GM19324 (cell line): ENCODE measurements around the gene KLHL12.

ENCODE experiments used
- ATAC-seq: cut with Tn5 transposase; IDR thresholded peaks from one replicate; pipeline ENCODE4 v1.9.1; 2021; ENCODE audit warnings: mild to moderate bottlenecking, moderate library complexity; ENCODE audit not compliant: unreplicated experiment, low FRiP score

Gene KLHL12

GRCh38 chr1:202926581-202927491, at the start of gene KLHL12:
Gene KLHL12 (minus strand): TSS chr1:202927234. CDS start chr1:202925162, 2,072 bp downstream.
- ATAC-seq: peak; percentile 96

GRCh38 chr1:202976633-202977032, 49.6 kb upstream of the KLHL12 start:
- no peak for ATAC-seq

DNA sequence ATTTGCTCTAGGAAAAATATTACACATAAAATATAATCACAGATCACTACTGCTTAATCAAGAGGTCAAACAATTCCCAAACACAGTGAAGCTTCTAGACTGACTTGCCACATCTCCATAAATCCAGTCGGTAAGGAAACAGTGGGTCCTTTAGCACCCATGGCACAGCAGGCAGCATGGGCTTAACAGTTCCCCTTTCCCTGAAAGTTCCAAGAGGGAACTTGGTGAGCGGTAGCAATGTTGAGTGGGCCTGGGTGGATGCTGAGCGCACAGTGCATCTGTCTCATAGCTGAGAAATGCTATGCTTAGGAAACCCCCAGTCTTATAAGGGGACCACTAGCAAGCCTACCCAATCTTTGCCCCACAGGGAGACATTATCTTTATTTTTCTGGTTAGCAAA, 47.8 kb upstream of the KLHL12 start:
- ATAC-seq: no peak

DNA sequence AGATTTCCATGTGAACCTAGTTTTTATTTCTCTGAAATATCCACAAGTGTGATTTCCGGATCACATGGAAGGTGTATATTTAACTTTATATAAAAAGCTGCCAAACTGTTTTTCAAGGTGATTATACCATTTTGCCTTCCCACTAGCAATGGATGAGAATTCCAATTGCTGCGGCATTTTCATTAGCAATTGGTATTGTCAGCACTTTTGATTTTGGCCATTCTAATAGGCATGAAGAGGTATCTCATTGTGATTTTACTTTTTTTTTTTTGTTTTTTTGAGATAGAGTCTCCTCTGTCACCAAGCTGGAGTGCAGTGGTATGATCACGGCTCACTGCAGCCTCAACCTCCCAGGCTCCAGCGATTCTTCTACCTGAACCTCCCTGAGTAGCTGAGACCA, 45.0 kb upstream of the KLHL12 start:
- ATAC-seq: no peak

GRCh38 chr1:202968895-202969295, 41.9 kb upstream of the KLHL12 start:
- ATAC-seq: no peak

DNA sequence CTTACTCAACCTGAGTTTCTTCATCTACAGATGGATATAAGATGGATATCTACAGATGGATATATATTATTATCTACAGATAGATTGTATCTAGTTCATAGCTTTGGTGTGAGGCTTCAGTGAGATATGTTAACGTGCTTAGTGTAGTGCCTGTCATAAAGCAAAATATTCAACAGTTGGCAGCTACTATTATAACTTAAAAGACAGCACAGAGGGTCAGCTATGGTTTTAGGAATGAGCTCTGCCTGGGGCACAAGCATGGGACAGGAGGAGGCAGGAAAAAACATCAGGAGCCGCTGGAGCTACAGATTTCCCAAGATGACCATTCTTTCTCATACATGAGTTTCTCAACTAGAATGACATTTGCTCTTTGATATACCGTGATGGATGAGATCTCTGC, 41.3 kb upstream of the KLHL12 start:
- no peak for ATAC-seq

DNA sequence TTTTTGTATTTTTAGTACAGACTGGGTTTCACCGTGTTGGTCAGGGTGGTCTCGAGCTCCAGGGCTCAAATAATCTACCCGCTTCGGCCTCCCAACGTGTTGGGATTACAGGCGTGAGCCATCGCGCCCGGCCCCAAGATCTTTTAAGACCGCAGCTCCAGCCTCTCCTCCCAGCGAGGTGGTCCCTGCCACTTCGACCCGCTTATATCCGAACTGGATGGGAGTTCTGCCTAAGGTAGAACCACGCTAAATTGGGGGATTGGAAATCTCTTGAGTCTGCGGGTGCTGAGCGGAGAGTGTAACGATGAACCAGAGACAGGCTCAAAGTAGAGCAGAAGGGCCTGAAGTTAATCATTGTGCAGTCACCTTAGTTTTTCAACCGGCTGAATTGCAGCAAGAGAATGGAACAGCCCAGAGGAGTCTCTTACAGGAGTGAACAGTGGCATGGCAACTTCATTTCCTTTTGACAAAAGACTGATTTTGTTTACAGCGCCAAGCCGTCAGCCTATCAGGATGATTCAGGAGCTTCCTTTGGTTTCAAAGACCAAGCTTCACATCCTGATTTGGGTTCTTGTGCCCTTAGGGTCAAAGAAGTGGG, 40.7 kb upstream of the KLHL12 start:
- no peak for ATAC-seq

DNA sequence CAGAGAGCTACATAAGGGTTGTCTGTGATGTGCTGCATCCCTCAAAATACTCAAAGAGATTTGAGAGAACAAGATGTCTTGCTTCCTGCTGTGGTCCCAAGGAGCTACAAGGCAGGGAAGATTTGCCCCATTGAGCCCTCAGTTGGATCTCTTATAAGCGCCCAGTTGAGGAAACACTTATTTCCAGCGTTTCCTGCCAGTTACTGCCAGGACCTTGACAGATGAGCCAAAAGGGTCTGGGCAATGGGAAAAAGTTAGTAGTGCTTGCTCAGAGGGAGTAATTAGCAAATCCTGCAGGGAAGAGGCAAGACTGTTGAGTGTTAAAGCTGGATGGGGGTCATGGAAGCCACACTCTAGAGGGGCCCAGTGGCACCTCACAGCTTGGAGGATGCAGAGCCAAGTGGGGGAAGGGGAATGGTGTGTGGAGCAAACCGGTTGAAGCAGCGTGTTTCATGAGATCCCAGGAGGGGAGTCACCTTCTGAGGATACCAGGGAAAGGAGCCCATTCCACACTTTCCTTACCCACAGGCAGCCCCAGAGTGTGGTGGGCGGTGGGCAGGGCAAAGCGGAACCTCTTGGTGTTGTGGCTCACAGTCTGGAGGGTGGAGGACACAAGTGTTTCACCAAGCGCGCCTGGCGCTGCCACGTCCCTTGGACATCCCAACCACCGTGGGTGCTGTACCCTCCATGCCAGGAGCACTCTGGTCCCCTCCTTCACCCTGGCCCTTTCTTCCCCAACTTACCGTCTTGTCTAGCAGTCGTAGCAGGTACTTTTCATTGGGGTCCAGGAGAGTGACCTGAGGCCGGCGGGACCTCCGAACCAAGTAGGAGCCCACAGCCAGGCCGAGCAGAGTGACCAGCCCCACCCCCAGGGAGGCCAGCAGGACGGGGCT, 39.2 kb upstream of the KLHL12 start:
- ATAC-seq: no peak

- ATAC-seq: no peak
Observed at GRCh38 chr1:202965422-202965821, 38.4 kb upstream of the KLHL12 start.

- ATAC-seq: no peak
Observed at GRCh38 chr1:202964791-202965410, 37.9 kb upstream of the KLHL12 start.

- no peak for ATAC-seq
Observed at GRCh38 chr1:202961220-202961880, 34.3 kb upstream of the KLHL12 start.

DNA sequence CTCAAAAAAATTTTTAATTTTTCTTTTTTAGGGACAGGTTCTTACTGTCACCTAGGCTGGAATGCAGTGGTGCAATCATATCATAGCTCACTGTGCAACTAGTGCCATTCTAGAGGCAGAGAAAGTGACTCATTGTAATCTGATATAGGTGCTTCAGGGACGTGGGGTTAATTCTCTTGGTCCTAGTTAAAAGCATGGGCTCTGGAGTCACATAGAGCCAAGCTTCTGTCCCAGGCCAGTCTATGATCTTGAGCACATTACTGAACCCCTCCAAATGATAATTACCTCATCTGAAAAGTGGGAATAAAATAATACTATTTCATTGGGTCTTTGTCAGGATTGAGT, 32.2 kb upstream of the KLHL12 start:
- no peak for ATAC-seq

DNA sequence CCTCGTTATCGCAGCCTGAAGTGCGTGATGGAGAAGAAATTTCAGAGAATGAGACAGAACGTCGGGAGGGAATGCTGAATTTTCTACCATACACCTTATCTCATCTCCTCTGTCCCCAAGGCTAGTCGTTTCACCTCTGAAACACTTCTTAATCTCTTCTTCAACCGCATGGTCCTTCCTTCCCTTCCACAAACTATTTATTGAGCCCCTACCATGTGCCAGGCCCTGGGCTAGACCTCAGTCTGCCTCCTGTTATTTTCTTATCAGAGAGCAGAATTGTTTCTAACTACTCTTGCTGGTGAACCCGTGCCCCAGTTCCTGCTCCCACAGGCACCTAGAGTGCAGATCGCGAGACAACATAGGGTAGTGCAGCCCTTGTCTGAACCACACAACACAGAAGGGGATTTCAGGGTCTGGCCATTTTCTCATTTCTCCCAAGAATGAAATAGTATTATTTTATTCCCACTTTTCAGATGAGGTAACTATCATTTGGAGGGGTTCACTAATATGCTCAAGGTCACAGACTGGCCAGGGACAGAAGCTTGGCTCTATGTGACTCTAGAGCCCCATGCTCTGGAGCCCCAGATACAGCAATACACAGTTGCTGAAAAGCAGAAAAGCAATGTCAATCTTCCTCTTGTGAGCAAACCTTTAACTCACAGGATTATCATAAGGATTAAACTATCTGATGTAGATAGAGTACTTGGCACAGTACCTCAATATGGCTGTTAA, 31.7 kb upstream of the KLHL12 start:
- ATAC-seq: no peak

GRCh38 chr1:202957733-202958543, 30.9 kb upstream of the KLHL12 start, which contains the start of gene ADIPOR1:
Gene ADIPOR1 (minus strand): TSS chr1:202958312. CDS start chr1:202951070, 7,242 bp downstream.
- ATAC-seq: peak; percentile 97

GRCh38 chr1:202956969-202957368, 29.9 kb upstream of the KLHL12 start:
- ATAC-seq: no peak

DNA sequence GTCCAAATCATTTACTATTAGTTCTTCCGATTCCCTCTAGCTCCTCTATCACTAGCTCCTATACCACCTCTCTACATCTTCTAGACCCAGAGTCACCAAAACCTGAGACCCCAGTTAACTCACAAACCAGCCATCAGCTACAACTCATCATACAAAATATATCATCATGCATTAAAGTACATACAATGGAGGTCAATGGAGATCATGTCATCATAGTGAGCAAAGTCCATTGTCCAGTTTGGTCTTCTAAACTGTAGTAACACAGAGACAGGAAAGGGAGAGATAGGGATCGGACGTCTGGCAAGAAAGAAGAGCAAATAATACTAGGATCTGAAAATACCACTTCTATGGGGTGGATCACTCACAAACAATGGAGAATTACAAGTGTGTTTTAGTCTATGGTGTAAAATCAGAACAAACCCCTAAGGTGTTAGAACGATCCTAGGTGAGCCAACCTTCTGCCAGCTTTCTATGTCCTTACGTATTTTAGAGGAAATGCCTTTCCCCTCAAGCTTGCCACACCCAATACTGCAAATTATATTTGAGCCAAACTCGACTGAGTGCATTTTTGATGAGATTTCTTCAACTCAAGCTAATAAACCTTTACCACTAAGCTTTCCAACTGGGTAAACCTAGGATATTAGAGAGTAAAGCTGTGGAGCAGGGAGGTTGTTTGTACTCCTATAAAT, 27.2 kb upstream of the KLHL12 start:
- ATAC-seq: no peak

DNA sequence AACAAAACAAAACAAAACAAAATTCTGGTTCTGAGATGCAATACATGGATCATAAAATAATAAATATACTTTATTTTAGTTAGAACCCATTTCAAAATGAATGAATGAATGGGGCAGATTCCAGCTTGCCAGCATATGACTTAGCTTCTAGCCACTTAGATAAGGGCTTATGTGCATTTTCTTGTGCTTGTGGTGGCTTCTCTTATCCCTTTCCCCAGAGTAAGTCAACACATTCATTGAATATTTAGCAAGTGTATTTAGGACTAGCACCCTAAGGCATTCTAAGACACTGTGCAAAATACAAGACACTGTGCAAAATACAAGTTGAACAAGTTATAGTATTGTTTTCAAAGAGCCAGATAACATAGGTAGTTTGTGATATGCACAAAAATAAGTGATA, 26.4 kb upstream of the KLHL12 start:
- no peak for ATAC-seq

GRCh38 chr1:202952818-202953217, 25.8 kb upstream of the KLHL12 start:
- no peak for ATAC-seq
